ENCODE measurements around the gene ALDH1L1. TPM values are rescaled to one million over a fixed set of nuclear protein-coding genes. Genes with fewer than 3 reads are reported as not detected.
A peak's percentile ranks its signal among the peaks of the same experiment; 100 is the strongest.

Gene ALDH1L1
- total RNA-seq, 1 experiment from 2014 or later: not detected

GRCh38 chr3:126085841-126086240, 94.5 kb downstream of the ALDH1L1 start:
- Histone ChIP-seq H3K27ac (no peak overlapping the region), H3K9me3 (replicated peaks) (no peaks in the 10 kb centered on the region), H3K36me3 (peaks cover 4% of the 10 kb centered on the region), H3K4me3 (no peak overlapping the region), H3K27me3 (replicated peaks) (no peaks in the 10 kb centered on the region), H3K4me1 (replicated peaks) (peaks cover 14% of the 10 kb centered on the region; the same call in 1 of the 2 replicates)
- DNase-seq (ENCODE audit: low read depth in 1 of 2, low spot score in 2 of 2): no peak

DNA sequence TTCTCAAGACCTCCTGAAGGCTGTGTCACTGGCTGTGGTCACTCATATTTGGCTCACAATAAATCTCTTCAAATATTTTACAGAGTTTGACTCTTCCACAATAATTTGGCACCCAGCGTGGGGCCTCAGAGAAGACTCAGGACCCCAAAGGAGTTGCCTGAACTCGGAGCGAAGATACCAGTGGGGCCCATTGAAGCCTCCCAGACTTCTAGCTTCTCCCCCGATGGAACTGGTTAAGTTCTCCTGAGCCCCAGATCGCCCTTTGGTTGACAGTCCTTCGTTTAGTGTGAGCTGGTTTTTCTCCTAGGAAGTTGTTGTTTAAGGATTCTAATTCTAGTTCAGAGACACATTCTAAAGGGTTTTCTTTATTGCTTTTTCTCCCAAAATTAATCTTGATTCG, 95.1 kb downstream of the ALDH1L1 start:
- peaks cover 4% of the 10 kb centered on the region for H3K36me3 ChIP-seq
- no peak for DNase-seq (ENCODE audit: low read depth in 1 of 2, low spot score in 2 of 2)
- peaks cover 14% of the 10 kb centered on the region; the same call in 1 of the 2 replicates for H3K4me1 ChIP-seq (replicated peaks)
- no peak overlapping the region for H3K4me3 ChIP-seq
- H3K27ac ChIP-seq: no peak overlapping the region
- no peaks in the 10 kb centered on the region for H3K9me3 ChIP-seq (replicated peaks)
- H3K27me3 ChIP-seq (replicated peaks): no peaks in the 10 kb centered on the region

DNA sequence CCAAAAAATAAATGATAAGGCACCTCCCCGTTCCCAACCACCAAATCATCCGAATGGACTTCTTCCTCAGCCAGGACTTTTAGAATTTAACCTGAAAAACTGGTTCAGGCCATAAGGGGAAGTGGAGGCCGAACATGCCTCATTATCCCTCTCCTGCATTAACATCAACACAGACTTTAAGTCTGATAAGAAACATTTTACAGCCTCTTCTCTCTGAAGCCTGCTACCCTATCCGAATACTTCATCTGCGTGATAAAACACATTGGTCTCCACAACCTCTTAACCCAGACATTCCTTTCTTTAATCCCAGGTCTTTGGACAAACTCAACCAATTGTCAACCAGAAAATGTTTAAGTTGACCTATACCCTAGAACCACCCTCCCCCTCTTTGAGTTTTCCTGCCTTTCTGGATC, 95.6 kb downstream of the ALDH1L1 start:
- Histone ChIP-seq H3K9me3 (replicated peaks) (no peaks in the 10 kb centered on the region), H3K4me3 (peak overlapping the region; percentile 72), H3K27me3 (replicated peaks) (no peaks in the 10 kb centered on the region), H3K36me3 (peaks cover 4% of the 10 kb centered on the region), H3K27ac (no peak overlapping the region), H3K4me1 (replicated peaks) (peaks cover 14% of the 10 kb centered on the region; the same call in 1 of the 2 replicates)
- no peak for DNase-seq (ENCODE audit: low read depth in 1 of 2, low spot score in 2 of 2)

DNA sequence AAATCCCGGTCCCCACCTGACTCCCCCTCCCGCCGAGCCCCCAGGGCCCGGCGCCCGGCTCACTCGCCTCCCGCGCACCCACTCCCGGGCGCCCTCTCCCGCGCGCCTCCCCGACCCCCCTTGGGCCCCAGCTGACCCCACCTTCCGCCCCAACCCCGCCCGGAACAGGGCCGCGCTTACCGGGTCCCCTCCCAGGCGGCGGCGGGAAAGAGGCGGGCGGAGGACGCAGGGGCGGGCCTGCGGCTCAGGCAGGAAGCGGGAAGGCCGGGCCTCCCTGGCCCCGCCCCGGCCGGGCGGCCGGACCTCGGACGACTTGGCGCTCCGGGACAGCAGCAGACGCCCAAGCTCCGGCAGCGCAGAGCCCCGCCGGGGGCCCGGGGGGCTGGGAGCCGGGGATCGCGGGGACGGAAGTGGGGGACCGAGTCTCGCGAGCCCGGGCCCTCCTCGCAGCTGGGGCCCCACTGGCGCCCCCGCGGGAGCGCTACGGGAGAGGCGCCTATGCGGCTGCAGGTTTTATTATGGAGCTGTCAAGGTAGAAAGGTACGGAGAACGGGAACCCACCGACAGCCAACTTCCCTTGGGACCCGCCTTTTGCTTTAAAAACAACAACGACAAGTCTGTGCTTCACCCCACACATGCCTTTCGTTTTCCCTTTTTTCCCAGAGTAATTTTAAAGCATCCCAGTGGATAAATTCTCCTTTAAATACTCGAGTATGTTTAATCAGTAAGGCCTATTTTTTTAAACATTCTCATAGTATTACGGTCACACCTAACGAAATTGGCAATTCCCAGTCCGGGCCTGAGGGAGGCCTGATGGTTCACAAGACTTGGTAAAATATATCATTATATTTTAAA, 96.2 kb downstream of the ALDH1L1 start, which contains the start of gene SLC41A3:
Gene SLC41A3, minus strand, starts transcription at position 212 of the 855 bp plus-strand sequence. CDS start 15,905 bp downstream, outside the sequence.
- Histone ChIP-seq H3K36me3 (peaks cover 4% of the 10 kb centered on the region), H3K27me3 (replicated peaks) (no peaks in the 10 kb centered on the region), H3K27ac (peak within 1 kb of the TSS; percentile 64)

GRCh38 chr3:126083511-126083912, 96.9 kb downstream of the ALDH1L1 start:
- DNase-seq (ENCODE audit: low read depth in 1 of 2, low spot score in 2 of 2): peak in 1 of 2 experiments; percentile 37
- no peaks in the 10 kb centered on the region for H3K9me3 ChIP-seq (replicated peaks)
- H3K36me3 ChIP-seq: peaks cover 4% of the 10 kb centered on the region
- peak overlapping the region; percentile 64; the same call in 1 of the 2 replicates for H3K27ac ChIP-seq
- peaks cover 14% of the 10 kb centered on the region; the same call in 1 of the 2 replicates for H3K4me1 ChIP-seq (replicated peaks)
- H3K27me3 ChIP-seq (replicated peaks): no peaks in the 10 kb centered on the region
- H3K4me3 ChIP-seq: peak overlapping the region; percentile 72

More for the DNA sequence above, 96.2 kb downstream of the ALDH1L1 start, which contains the start of gene SLC41A3:
- peak within 1 kb of the TSS; percentile 72 for H3K4me3 ChIP-seq
- H3K9me3 ChIP-seq (replicated peaks): no peaks in the 10 kb centered on the region
- DNase-seq (ENCODE audit: low read depth in 1 of 2, low spot score in 2 of 2): peak; percentile 65 to 84
- H3K4me1 ChIP-seq (replicated peaks): peaks cover 14% of the 10 kb centered on the region; the same call in 1 of the 2 replicates

- peaks cover 4% of the 10 kb centered on the region for H3K36me3 ChIP-seq
- H3K27me3 ChIP-seq (replicated peaks): no peaks in the 10 kb centered on the region
- no peak for DNase-seq (ENCODE audit: low read depth in 1 of 2, low spot score in 2 of 2)
- H3K4me1 ChIP-seq (replicated peaks): peaks cover 14% of the 10 kb centered on the region; the same call in 1 of the 2 replicates
- peak overlapping the region; percentile 72 for H3K4me3 ChIP-seq
- H3K9me3 ChIP-seq (replicated peaks): no peaks in the 10 kb centered on the region
- peak overlapping the region; percentile 64; the same call in 1 of the 2 replicates for H3K27ac ChIP-seq
Observed at GRCh38 chr3:126083138-126083445, 97.3 kb downstream of the ALDH1L1 start.

DNA sequence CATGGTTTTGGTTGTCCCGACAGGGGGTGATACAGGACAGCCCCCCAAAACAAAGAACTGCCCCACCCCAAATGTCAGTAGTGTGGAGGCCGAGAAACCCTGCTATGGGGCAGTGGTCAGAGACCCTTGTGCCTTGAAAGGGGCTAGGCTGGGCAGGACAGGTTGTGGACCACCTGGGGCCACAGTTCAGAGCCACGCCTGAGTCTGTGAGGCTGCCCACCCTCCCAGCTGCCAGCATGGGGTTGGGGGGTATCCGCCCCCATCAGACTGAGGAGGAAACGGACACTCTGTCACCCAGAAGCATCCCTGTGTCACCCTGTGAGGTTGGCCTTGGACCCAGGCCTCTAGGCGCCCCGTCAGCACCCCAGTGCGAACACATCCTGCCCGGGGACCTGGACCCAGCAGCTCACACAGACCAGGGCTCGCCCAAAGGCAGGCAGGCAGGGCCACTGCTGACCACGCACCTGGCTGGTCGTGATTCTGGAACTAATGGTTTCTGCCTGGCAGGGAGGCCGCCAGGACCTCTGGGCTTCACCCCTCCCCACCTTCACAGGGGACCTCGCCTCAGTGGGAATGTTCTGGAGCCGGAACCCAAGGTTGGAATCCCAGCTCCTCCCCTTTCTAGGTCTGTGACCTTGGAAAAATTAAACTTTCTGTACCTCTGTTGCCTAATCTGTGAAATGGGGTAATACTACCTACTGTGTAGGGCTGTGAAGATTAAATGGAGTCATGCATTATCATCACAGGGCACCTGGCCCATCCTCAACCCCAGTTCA, 97.8 kb downstream of the ALDH1L1 start:
- no peak overlapping the region for H3K27ac ChIP-seq
- DNase-seq (ENCODE audit: low read depth in 1 of 2, low spot score in 2 of 2): no peak
- H3K4me1 ChIP-seq (replicated peaks): peaks cover 14% of the 10 kb centered on the region; the same call in 1 of the 2 replicates
- H3K9me3 ChIP-seq (replicated peaks): no peaks in the 10 kb centered on the region
- peak overlapping the region; percentile 72 for H3K4me3 ChIP-seq
- H3K36me3 ChIP-seq: peaks cover 4% of the 10 kb centered on the region
- no peaks in the 10 kb centered on the region for H3K27me3 ChIP-seq (replicated peaks)

DNA sequence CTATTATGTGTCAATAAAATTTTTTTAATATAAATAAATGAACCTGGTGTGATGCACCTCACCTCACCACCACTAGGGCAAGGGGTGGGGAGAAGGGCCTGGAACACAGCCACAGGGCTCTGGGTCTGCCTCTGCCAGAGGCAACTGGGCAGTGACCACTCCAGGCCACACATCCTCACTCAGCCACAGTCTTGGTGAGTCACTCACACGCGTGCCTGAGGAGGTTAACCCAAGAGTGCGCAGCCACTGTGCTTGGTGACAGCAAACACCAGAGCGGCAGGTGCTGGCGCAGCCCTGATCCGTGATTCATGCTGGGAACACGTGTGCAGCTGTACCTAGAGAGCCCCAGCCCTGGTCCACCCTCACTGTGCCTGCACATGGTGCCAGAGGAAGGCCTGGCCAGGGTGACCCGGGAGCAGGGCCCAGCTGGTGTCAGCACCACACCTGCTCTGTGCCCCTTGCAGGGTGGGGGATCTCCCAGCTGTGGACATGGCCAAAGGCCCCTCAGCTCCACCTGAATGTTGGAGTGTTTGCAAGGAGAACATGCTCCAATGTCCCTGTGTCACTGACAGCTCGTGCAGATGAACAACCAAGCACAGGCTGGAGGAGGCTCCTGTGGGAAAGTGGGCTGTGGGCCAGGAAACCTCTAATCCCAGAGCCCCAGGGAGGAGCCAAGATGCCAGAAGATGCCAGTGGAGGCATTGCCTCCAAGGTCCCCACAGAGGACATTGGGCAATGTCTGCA, 98.6 kb downstream of the ALDH1L1 start:
- H3K36me3 ChIP-seq: peaks cover 4% of the 10 kb centered on the region
- peak; percentile 9 to 62 for DNase-seq (ENCODE audit: low read depth in 1 of 2, low spot score in 2 of 2)
- no peaks in the 10 kb centered on the region for H3K9me3 ChIP-seq (replicated peaks)
- no peak overlapping the region for H3K4me3 ChIP-seq
- no peak overlapping the region for H3K27ac ChIP-seq
- peaks cover 14% of the 10 kb centered on the region; the same call in 1 of the 2 replicates for H3K4me1 ChIP-seq (replicated peaks)
- no peaks in the 10 kb centered on the region for H3K27me3 ChIP-seq (replicated peaks)

- no peaks in the 10 kb centered on the region for H3K27me3 ChIP-seq (replicated peaks)
- H3K4me3 ChIP-seq: no peak overlapping the region
- DNase-seq (ENCODE audit: low read depth in 1 of 2, low spot score in 2 of 2): no peak
- peaks cover 4% of the 10 kb centered on the region for H3K36me3 ChIP-seq
- H3K27ac ChIP-seq: no peak overlapping the region
- H3K9me3 ChIP-seq (replicated peaks): no peaks in the 10 kb centered on the region
- H3K4me1 ChIP-seq (replicated peaks): peaks cover 14% of the 10 kb centered on the region; the same call in 1 of the 2 replicates
Observed at GRCh38 chr3:126080970-126081369, 99.4 kb downstream of the ALDH1L1 start.

GRCh38 chr3:126078866-126079265, 101.5 kb downstream of the ALDH1L1 start:
- Histone ChIP-seq H3K9me3 (replicated peaks) (no peaks in the 10 kb centered on the region; the same call in 1 of the 2 replicates), H3K27me3 (replicated peaks) (no peaks in the 10 kb centered on the region), H3K36me3 (peaks cover under 1% of the 10 kb centered on the region), H3K27ac (no peak overlapping the region), H3K4me3 (no peak overlapping the region), H3K4me1 (replicated peaks) (peaks cover 7% of the 10 kb centered on the region; the same call in 1 of the 2 replicates)
- DNase-seq (ENCODE audit: low read depth in 1 of 2, low spot score in 2 of 2): no peak

- DNase-seq (ENCODE audit: low read depth in 1 of 2, low spot score in 2 of 2): no peak
- Histone ChIP-seq H3K27ac (no peak overlapping the region), H3K36me3 (no peaks in the 10 kb centered on the region), H3K4me1 (replicated peaks) (no peaks in the 10 kb centered on the region), H3K27me3 (replicated peaks) (no peaks in the 10 kb centered on the region), H3K9me3 (replicated peaks) (no peaks in the 10 kb centered on the region; the same call in 1 of the 2 replicates), H3K4me3 (no peak overlapping the region)
Observed at GRCh38 chr3:126077754-126078153, 102.6 kb downstream of the ALDH1L1 start.

DNA sequence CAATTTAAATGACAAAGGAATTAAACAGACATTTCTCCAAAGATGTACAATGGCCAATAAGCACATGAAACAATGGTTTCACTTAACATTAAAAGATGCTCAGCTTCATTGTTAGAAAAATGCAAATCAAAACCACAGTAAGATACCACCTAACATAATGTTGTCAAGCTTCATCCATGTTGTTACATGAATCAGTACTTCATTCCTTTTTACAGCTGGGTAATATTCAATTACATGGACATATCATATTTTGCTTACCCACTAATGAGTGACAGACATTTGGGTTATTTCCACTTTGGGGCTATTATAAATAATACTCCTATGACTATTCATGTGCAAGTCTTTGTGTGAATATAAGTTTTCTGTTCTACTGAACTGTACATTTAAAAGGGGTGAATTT, 104.2 kb downstream of the ALDH1L1 start:
- no peaks in the 10 kb centered on the region for H3K4me1 ChIP-seq (replicated peaks)
- no peaks in the 10 kb centered on the region for H3K27me3 ChIP-seq (replicated peaks)
- DNase-seq (ENCODE audit: low read depth in 1 of 2, low spot score in 2 of 2): no peak
- H3K36me3 ChIP-seq: no peaks in the 10 kb centered on the region
- H3K27ac ChIP-seq: no peak overlapping the region
- no peak overlapping the region for H3K4me3 ChIP-seq
- H3K9me3 ChIP-seq (replicated peaks): no peaks in the 10 kb centered on the region; the same call in 1 of the 2 replicates

DNA sequence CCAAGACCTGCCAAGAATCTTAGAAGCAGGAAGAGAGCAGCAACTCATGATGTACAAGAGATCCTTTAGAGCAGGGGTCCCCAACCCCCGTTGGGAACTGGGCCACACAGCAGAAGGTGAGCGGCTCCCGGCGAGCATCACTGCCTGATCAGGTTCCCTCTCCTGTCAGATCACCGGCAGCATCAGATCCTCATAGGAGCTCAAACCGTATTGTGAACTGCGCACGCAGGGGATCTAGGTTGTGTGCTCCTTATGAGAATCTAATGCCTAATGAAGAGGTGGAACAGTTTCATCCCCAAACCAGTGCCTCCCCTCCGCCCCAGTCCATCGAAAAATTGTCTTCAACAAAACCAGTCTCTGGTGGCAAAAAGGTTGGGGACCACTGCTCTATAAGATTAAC, 110.2 kb downstream of the ALDH1L1 start:
- H3K4me3 ChIP-seq: no peak overlapping the region
- no peaks in the 10 kb centered on the region for H3K4me1 ChIP-seq (replicated peaks)
- H3K36me3 ChIP-seq: no peaks in the 10 kb centered on the region
- no peaks in the 10 kb centered on the region; the same call in 1 of the 2 replicates for H3K9me3 ChIP-seq (replicated peaks)
- no peaks in the 10 kb centered on the region for H3K27me3 ChIP-seq (replicated peaks)
- no peak overlapping the region for H3K27ac ChIP-seq
- DNase-seq (ENCODE audit: low read depth in 1 of 2, low spot score in 2 of 2): no peak

Data from SJSA1 (cell line).